Nephron (organoid): ENCODE results near the gene ETFDH.

Source experiments
- H3K27ac Mint-ChIP-seq, 3 experiments: 2 replicates each; pipeline ENCODE4 v1.8.0; 2020; ENCODE audit warnings: mixed read lengths in 3 of 3, mild to moderate bottlenecking in 2 of 3, moderate library complexity in 1 of 3
- H3K27me3 Mint-ChIP-seq: 2 replicates; pipeline ENCODE4 v1.8.0; 2021; ENCODE audit warnings: low read depth, mild to moderate bottlenecking, moderate library complexity, mixed read lengths
- H3K36me3 Mint-ChIP-seq: 2 replicates; pipeline ENCODE4 v1.8.0; 2020; ENCODE audit warnings: low read depth, mixed read lengths
- H3K4me1 Mint-ChIP-seq: 2 replicates; pipeline ENCODE4 v1.8.0; 2020; ENCODE audit warnings: mixed read lengths
- H3K4me3 Mint-ChIP-seq, 3 experiments: 2 replicates each; pipeline ENCODE4 v1.8.0; 2020; ENCODE audit warnings: mild to moderate bottlenecking in 3 of 3, mixed read lengths in 3 of 3, moderate library complexity in 2 of 3
- H3K9me3 Mint-ChIP-seq: 2 replicates; pipeline ENCODE4 v1.8.0; 2020; ENCODE audit warnings: mixed read lengths
- TF ChIP-seq, protein P1 (sequence below), 3 experiments: fragments of 200-600 bp; sonication (generic); IDR thresholded peaks; one replicate each; pipeline ENCODE4 v1.5.0; 2021; ENCODE audit warnings: antibody characterized with exemption in 3 of 3; ENCODE audit not compliant: unreplicated experiment in 3 of 3

ETFDH gene

DNA sequence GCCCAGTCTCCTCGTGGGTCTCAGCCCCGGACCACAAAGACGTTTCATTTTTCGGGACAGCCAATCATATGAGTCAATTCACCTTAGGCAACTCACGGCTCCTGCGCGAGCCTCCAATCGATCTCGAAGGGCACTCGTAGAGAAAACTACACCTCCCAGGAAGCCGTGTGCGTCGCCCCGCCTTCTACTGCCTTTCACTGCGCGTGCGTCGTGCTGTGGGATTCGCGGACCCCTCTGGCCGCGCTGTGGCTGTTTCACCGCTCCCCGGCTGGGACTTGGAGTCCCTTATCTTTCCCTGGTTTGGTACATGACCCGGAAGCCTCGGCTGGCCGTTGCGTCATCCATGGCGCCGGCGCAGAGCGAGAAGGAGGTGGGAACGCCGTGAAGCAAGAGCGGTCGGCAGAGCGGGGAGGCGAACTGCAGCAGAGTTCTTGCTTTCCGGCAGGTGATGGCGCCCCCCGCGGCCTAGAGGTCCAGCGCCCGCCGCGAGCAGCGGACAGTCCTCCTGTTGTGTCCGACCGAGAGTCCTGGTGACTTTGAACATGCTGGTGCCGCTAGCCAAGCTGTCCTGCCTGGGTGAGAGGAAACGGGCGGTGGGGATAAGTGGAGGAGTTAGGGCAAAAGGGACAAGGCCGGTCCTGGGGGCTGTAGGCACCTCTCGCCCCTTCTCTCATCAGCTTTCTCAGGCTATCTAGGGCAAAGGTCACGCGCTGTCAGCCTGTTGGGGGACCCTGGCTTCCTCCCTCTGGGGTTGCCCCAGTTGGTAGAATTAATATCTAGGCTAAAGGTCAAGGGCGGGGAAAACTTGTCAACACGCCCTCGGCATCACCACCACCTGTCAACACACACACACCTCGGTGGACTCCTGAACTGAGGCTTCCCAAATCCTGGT lies at the start of gene ETFDH:
ETFDH (plus strand) TSS at position 382 of the 892 bp plus-strand sequence; CDS start at position 543, 161 bp downstream.
- peak within 1 kb of the TSS; percentile 93 to 99 (median 98) for H3K27ac Mint-ChIP-seq
- TF ChIP-seq, protein P1, sequence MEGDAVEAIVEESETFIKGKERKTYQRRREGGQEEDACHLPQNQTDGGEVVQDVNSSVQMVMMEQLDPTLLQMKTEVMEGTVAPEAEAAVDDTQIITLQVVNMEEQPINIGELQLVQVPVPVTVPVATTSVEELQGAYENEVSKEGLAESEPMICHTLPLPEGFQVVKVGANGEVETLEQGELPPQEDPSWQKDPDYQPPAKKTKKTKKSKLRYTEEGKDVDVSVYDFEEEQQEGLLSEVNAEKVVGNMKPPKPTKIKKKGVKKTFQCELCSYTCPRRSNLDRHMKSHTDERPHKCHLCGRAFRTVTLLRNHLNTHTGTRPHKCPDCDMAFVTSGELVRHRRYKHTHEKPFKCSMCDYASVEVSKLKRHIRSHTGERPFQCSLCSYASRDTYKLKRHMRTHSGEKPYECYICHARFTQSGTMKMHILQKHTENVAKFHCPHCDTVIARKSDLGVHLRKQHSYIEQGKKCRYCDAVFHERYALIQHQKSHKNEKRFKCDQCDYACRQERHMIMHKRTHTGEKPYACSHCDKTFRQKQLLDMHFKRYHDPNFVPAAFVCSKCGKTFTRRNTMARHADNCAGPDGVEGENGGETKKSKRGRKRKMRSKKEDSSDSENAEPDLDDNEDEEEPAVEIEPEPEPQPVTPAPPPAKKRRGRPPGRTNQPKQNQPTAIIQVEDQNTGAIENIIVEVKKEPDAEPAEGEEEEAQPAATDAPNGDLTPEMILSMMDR (IDR thresholded peaks at IDR 0.05; ENCODE audit: unreplicated experiment in 3 of 3) = peak; percentile 43 to 57 (median 49)
- peaks cover 7% of the 10 kb centered on the region for H3K36me3 Mint-ChIP-seq
- peak within 1 kb of the TSS; percentile 99 to 100 (median 99) for H3K4me3 Mint-ChIP-seq
- H3K9me3 Mint-ChIP-seq = no peaks in the 10 kb centered on the region
- no peaks in the 10 kb centered on the region for H3K27me3 Mint-ChIP-seq
- H3K4me1 Mint-ChIP-seq = peaks cover 21% of the 10 kb centered on the region

DNA sequence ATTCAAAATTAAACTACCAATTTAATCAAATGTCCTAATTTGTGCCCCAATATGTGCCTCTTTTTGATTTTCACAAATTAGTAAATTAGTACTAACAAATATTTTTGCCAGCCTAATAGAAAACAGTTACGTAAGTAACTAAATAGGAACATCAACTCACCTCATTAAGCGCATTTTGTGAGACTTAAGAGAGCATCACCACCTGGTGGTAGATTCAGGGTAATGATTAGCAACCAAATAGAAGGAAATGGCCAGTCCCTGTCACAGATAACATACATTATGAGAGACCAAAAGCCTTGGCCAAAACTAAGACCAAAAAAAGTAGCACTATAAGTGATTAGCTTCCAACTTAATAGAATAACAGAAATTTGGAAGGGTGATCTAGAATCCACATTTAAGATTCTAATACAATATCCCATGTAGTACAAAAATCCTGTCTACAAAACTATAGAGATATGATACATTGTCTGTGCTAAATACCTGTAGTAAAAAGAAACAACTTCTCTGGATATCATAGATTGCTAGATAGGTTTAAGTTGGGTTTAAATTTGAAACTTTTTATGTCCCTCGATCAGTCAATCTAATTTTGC lies 47.1 kb upstream of the ETFDH start:
- Mint-ChIP-seq H3K27me3 (no peaks in the 10 kb centered on the region), H3K9me3 (no peaks in the 10 kb centered on the region), H3K27ac (no peak overlapping the region), H3K36me3 (no peaks in the 10 kb centered on the region), H3K4me1 (no peaks in the 10 kb centered on the region), H3K4me3 (no peak overlapping the region)
- TF ChIP-seq, protein P1 (IDR thresholded peaks at IDR 0.05; ENCODE audit: unreplicated experiment in 3 of 3) = peak; percentile 74 to 79 (median 78)

DNA sequence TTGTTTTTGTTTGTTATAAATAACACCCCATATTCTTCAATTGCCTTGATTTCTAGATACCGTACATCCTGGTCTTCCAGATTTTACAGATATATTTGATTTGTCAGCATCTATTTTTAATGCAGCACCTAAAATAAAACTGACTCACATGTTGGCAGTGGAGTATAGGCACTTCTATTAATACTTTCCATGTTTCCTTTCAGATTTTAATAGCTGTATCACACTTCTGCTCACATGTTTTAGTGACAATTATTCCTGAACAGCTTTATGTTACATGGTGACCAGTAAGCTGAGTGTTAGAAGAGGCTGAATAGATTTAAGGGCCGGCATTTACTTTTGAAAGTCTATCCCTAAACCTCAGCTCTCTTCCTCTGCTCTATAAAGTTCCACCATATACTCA lies 46.6 kb upstream of the ETFDH start:
- H3K27me3 Mint-ChIP-seq = no peaks in the 10 kb centered on the region
- no peaks in the 10 kb centered on the region for H3K4me1 Mint-ChIP-seq
- H3K4me3 Mint-ChIP-seq = no peak overlapping the region
- H3K27ac Mint-ChIP-seq = no peak overlapping the region
- TF ChIP-seq, protein P1 (IDR thresholded peaks at IDR 0.05; ENCODE audit: unreplicated experiment in 3 of 3) = no peak
- H3K9me3 Mint-ChIP-seq = no peaks in the 10 kb centered on the region
- H3K36me3 Mint-ChIP-seq = no peaks in the 10 kb centered on the region

DNA sequence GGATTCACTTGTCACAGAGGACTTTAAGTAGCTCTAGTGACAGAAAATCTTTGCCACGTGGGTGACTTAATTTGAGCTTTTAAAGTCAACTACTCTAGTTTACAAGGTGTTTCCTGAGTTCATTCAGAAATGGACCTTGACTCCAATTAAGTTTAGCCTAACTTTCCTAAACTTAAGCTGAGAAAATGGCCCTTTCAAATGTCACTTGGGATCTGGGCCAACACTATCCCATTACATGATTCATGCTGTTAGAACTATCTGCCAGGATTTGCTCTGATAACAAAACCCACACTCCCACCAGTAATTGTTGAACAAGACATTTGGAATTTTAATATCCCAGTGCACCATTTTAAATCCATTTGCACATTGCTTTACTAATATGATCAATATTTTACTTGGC lies 41.2 kb upstream of the ETFDH start:
- Mint-ChIP-seq H3K27ac (no peak overlapping the region), H3K27me3 (no peaks in the 10 kb centered on the region), H3K9me3 (no peaks in the 10 kb centered on the region), H3K36me3 (no peaks in the 10 kb centered on the region), H3K4me1 (no peaks in the 10 kb centered on the region), H3K4me3 (no peak overlapping the region)
- TF ChIP-seq, protein P1 (IDR thresholded peaks at IDR 0.05; ENCODE audit: unreplicated experiment in 3 of 3) = no peak

DNA sequence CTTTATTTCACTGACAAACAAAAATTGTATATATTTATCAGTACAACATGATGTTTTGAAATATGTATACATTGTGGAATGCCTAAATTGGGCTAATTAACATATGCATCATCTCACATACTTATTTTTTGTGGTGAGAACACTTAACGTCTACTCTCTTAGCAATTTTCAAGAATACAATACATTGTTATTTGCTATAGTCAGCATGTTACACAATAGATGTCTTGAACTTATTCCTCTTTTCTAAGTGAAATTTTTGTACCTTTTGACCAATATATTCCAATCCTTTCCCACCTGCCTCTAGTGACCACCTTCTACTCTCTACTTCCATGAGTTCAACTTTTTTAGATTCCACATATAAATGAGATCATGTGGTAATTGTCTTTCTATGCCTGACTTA lies 35.5 kb upstream of the ETFDH start:
- H3K27me3 Mint-ChIP-seq = no peaks in the 10 kb centered on the region
- H3K4me3 Mint-ChIP-seq = no peak overlapping the region
- no peak overlapping the region for H3K27ac Mint-ChIP-seq
- no peaks in the 10 kb centered on the region for H3K9me3 Mint-ChIP-seq
- H3K36me3 Mint-ChIP-seq = no peaks in the 10 kb centered on the region
- TF ChIP-seq, protein P1 (IDR thresholded peaks at IDR 0.05; ENCODE audit: unreplicated experiment in 3 of 3) = no peak
- no peaks in the 10 kb centered on the region for H3K4me1 Mint-ChIP-seq
